Muscle of arm (tissue), 12 donors: ENCODE measurements around the gene RP2. TPM values are rescaled to one million over a fixed set of nuclear protein-coding genes. Genes with fewer than 3 reads are reported as not detected.

Experiments used
- DNase-seq: peaks from one replicate; pipeline ENCODE4 v3.0.0-alpha.2; 2013
- polyA plus RNA-seq, 12 donors: library from polyadenylated mRNA; unstranded; fragments of 120-200 nt; gene quantifications; one replicate each; pipeline ENCODE4 v1.2.1, GENCODE V29; 2013; ENCODE audit not compliant: insufficient read length in 12 of 12

Gene RP2
- polyA plus RNA-seq, 12 donors = 7.2 to 12.1 (median 9.4) TPM; not detected in 1

- DNase-seq = no peak
Measured at GRCh38 chrX:46916273-46916672, 79.4 kb downstream of the RP2 start.

DNA sequence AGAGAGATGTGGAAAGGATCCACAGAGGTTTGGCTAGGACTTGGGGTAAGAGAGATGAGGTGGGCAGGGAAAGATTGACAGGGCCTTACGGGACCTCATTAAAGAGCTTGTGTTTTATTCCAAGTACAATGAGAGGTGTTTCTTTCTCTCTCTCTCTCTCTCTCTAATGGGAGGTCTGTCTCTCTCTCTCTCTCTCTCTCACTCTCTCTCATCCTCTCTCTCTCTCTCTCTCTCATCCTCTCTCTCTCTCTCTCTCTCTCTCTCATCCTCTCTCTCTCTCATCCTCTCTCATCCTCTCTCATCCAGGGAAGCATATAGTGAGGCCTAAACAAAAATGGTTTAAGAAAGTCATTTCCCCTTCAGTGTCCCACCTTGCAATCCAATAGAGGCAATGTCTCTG, 80.8 kb downstream of the RP2 start:
- DNase-seq = no peak

- no peak for DNase-seq
Measured at GRCh38 chrX:46918434-46918833, 81.6 kb downstream of the RP2 start.

DNA sequence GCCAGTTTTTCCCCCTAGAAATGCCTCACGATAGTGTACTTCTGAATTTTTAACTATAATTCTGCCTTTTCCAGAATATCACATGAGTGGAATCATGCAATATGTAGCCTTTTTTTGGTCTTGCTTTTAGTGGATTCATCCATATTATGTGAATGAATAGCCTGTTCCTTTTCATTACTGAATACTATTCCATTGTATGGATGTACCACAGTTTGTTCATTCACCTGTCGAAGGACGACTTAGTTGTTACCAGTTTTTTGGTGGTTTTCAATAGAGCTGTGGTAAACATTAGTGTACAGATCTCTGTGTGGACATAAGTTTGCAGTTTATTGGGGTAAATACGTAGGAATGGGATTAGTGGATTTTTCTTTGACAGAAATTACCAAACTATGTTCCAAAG, 83.4 kb downstream of the RP2 start:
- no peak for DNase-seq

- DNase-seq = no peak
Measured at GRCh38 chrX:46922611-46923010, 85.8 kb downstream of the RP2 start.

DNA sequence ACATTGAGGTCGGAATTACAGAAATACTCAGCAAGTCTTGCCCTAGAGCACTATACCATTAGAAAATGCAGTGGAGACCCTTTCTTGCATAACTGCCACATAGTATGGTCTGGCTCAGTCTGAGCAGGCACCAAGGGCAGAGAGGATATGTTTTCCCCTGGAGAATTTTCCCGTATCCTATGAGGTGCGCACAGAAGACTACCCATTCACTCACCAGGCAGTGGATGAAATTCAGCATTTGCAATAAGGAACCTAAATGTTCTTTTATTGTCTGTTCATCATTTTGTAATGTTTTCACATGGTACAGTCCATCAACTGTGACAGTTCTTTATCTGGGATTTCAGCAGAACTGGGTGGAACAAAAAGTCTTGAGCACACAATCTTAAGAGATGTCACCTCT, 90.9 kb downstream of the RP2 start:
- DNase-seq = no peak

- no peak for DNase-seq
Measured at GRCh38 chrX:46929439-46930261, 92.8 kb downstream of the RP2 start.

Other genes starting within 250 kb of the RP2 start
- gene SLC9A7, start 77.9 kb upstream of the RP2 start, polyA plus RNA-seq = 10 to 100 TPM in 1 of 12 donors, 1 to 10 TPM in 10, not detected in 1; 5.7 to 12.4 (median 7.3) TPM
- 1 to 10 TPM in 11 of 12 donors, not detected in 1; 4.4 to 7.0 (median 5.0) TPM for gene JADE3, start 75.4 kb downstream of the RP2 start, polyA plus RNA-seq
- 1 to 10 TPM in 10 of 12 donors, not detected in 2; 1.8 to 4.2 (median 2.2) TPM for gene RGN, start 241.4 kb downstream of the RP2 start, polyA plus RNA-seq